CD4-positive, alpha-beta T cell treated with Interferon alpha-2 for 1 hour (primary cell): ENCODE data around the gene KPNB1.
A peak's percentile ranks its signal among the peaks of the same experiment; 100 is the strongest.

Source experiments
- DNase-seq, 2 donors: peaks; one replicate each; pipeline ENCODE4 v3.0.0-alpha.2; 2020 to 2022

The KPNB1 gene

DNA sequence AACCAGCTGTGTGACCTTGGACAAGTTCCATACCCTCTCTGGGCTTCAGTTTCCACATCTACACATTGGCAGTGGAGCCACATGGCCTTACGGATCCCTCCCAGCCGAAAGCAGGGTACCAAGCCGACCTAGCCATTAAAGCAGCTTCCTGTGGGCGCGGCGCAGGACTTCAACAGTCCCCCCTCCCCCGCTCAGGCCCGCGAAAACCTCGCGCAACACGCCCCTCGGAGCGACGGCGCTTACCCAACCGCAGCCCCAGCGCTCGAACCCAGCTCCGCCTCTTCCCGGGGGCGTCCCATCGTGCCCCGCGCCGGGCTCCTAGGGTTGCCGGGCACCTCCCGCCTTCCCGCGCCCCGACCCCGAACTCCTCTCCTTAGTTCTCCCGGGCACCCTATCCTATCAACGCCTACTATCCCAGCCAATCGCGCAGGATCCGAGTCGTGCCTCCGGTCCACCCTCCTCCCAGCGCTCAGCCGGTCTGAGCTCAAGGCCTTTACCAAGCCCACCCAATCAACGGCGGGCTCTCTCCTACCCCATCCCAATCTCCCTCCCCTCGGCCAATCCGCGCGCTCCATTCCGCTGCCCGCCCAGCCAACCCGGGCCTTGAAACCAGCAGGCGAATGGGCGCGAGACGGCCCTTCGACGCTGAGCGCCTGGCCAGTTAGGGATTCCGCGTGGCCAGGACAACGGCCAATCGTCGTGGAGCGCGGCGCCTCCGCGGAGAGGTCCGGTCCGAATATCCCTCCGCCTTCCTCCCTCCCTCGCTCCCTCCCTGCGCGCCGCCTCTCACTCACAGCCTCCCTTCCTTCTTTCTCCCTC lies at the start of gene KPNB1:
KPNB1 (plus strand) TSS at position 767 of the 819 bp plus-strand sequence. CDS start 326 bp downstream, outside the sequence.
- DNase-seq, result peak; percentile 98 to 99

DNA sequence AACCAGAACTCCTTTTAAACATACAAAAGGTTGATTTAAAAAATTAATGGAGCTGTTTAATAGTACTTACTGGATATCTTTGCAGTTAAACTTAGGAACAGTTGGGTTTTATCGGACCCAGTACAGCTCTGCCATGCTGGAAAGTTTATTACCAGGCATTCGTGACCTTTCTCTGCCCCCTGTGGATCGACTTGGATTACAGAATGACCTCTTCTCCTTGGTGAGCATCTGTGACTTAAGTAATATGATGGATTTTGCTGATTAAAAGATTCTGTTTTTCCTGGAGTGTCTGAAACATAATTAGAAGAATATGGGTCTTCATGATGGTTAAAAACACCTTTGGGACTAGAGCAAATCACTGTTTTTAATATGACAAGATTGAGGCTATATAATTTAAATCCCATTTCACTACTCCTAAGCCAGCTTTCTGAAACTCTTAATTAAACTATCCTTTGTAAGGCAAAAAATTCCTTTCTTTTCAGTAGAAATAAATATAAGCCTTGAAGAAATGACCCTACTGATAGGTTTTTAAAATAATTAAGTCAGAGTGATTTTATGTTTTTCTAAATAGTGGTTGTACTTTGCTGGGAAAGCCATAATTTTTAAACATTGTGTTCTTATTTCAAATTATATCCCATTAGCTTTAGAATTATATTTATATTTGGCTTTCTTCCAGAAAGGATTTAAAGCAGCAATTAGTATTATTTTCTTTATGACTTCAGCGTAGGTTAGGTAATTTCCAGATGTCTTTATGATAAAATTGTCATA lies 45.7 kb upstream of the KPNB1 start:
- no peak for DNase-seq

DNA sequence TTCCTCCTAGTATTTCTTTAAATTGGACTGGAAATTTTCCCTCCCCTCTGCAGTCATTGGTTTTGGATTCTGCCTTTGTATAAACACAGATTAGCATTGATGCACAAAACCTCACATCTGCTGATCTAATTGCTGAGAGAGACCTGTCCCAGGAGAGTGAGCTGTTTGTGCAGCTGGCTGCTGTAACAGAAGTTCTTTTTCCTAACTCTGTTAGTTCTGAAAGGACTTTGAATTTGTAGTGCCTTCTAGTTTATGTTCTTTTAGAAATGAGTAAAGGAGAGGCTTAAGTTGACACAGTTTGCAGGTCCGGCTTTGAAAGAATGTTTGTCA lies 45.2 kb upstream of the KPNB1 start:
- DNase-seq, result no peak

DNA sequence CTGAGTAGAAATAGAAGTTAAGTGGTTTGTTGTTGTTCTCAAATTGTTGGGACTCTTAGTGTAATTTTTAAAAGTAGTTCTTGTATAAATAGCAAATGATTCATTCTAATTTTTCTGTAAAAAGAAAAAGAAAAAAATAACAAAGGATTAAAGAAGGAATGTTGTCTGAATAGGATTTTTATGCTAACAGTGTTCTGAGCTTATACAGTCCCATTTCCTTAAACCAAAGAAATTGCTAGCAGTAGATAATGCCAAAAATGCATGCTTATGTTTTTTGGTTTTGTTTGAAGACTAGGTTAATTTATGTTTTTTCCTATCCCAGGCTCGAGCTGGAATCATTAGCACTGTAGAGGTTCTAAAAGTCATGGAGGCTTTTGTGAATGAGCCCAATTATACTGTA lies 44.7 kb upstream of the KPNB1 start:
- no peak for DNase-seq

DNA sequence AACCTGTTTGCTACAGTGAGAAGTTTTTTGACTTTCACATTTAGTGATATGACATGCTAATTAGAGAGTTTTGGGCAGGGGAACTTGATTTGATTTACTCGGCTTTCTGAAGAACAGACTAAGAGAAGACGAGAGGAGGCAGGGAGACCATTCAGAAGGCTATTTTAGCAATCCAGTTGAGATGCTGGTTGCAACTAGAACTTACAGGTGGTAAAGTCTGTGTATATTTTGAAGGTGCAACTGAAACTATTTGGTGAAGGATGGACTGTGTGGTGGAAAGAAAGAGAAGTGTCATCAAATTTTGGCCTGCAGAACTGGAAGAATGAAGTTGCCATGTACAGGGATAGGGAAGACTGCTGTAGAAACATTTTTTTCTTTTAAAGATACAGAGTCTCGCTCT lies 42.2 kb upstream of the KPNB1 start:
- DNase-seq, result no peak

DNA sequence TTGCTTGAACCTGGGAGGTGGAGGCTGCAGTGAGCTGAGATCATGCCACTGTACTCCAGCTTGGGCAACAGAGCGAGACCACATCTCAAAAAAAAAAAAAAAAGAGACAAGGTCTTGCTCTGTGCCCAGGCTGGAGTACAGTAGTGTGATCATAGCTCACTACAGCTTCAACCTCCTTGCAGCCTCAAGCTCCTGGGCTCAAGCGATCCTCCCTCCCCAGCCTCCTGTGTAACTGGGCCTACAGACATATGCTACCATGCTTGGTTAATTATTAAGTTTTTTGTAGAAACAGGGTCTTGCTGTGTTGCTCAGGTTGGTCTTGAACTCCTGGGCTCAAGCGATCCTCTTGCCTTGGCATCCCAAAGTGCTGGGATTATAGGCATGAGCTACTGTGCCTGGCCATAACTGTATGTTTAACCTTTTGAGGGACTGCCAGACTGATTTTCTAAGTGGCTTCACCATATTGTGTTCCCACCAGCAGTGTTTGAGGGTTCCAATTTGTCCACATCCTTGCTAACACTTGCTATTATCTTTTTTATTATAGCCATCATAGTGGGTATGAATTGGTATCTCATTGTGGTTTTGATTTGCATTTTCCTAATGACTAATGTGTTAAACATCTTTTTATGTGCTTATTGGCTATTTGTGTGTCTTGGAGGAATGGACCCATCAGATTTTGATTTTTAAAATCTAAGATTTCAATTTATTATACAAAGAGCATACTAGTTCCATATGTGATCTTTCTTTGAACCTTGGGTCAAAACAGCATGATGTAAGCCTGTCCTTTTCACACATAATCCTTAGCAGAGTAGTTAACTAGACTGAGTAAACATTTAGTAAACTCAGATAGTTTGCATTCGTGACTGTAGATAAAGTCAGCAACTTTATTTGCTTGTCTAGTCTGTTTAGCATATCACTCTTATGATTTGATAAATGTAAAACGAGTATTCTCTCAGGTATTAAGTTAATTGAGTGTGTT lies 38.1 kb upstream of the KPNB1 start:
- no peak for DNase-seq

DNA sequence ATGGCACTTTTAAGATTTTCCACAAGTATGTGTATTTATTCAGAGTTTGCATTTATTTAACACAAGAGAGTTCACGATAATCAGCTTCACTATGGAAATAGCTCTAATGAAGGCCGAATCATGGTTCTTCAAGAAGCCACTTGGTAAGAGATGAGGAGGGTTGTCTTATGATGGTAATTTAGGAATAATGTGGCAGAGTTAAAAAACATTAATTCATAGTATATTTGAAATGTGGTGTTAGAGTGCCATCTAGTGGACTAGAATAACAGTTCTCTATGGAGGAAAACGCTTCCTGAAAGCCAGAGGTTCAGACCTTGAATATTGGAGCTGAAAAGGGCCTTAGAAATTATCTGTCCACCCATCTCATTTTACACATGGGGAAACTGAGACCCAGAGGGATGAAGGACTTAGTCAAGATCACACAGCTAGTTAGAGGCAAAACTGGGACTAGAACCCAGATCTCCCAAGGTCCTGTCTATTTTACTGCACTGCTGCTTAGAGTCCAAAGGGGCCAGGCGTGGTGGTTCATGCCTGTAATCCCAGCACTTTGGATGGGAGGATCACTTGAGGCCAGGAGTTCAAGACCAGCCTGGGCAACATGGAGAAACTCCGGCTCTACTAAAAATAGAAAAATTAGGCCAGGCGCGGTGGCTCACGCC lies 33.8 kb upstream of the KPNB1 start:
- DNase-seq, result peak in 1 of 2 donors; percentile 68

DNA sequence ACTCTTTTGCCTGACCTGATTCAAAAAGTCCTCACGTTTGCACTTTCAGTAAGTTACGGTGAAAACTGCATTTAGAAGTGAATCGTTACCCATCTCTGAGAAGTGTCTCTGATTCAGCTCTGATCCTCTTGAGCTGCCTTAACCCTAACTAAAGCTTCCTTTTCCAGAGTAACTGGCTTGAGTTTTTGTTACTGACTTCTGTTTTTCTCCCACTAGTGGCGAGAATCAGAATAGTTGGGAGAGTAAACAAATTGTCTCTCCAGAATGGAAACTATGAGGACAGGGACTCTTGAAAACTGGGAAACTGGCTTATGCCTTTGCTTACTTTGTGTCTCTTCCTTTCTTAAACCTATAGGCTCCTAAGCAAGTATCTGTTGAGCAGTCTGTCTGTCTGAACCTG lies 31.3 kb upstream of the KPNB1 start:
- DNase-seq, result no peak

DNA sequence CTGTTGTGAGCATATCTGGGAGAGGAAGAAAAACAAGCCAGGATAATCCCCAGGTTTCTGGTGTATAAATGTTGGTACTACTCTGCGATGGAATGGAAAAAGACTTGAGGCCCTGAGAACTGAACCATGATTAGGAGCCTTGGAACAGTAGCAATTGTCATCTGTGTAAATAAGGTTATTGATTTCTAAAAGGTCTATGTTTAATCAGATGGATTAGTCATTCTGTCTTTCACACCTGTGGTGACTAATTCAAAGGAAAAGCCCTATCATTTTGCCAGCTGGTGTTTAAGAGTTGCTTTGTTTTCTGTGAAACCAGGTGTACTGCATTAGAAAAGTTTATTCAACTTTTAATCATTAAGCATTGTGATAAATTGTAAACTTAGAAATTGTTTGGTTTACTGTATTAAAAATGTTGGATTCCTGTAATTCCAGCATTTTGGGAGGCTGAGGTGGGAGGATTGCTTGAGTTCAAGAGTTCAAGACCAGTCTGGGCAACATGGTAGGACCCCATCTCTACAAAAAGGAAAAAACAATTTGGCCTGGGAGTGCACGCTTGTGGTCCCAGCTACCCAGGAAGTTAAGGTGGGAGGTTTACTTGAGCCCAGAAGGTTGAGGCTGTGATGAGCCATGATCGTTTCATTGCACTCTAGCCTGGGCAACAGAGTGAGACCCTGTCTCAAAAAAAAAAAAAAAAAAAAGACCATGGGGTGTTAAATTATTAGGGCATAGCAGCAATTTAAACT lies 29.0 kb upstream of the KPNB1 start:
- DNase-seq, result no peak

DNA sequence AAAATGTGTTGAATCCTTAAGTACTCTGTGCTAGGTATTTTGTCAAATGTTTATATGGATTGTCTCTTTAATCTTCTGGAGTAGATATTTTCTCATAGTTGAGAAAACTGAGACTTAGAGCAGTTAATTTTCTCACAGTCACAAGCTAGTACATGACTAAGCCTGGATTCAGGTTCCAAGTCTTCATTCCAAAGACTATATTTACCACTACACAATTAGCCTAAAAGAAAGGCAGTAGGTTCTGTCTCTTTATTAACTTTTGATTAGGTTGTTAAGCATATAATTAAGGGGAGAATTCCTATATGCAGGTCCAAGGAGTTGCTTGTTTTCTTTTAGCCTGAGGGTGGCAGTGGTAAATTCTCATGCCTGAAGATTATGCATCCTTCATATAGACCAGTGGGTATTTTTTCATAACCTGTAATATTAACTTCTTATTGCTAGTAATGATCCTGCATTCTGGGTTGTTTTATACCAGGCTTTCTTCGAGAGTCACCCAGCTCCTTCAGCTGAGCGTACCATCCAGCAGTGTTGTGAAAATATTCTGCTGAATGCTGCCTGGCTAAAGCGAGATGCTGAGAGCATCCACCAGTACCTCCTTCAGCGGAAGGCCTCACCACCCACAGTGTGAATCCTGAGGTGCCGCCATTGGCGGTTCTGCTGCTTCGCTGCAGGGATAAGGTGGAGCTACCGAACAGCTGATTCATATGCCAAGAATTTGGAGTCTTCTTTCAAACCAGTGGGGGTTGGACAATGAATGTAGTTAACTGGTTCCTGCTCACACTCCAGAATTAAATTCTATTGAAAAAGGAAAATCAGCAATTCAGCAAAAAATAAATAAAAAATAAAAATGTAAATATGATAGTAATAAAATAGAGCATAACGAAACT lies 28.2 kb upstream of the KPNB1 start:
- no peak for DNase-seq

DNA sequence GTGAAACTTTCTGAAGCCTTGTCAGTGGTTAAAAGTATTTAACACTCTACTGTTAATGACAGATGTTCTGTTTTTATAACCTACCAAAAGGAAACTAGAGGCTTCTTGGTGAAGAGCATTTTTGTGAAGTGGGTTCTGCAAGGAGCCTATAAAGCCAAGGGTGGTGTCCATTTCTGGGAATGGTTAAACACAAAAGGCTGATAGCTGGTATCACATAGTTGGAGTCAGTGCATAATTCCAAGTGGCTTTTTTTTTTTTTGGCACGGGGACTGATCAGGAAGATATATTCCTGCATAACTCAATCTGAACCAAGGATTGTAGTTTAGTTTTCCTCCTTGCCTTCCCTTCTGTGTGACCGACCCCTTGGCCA lies 27.6 kb upstream of the KPNB1 start:
- DNase-seq, result no peak

DNA sequence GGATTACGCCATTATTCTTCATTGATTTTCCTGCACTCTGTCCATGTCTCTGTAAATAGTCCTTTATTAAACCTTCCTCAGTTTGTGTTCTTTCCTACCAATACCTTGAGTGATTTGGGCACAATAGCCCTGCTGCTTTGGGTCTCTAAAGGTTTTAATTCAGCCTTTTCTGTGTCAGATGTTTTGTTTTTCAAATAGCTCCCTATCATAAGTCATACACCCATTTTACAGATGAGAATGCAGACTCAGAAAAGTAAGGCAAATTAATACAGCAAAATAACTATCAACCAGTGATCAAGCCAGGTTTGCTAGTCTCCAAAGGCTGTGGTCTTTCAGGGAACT lies 25.0 kb upstream of the KPNB1 start:
- no peak for DNase-seq

DNA sequence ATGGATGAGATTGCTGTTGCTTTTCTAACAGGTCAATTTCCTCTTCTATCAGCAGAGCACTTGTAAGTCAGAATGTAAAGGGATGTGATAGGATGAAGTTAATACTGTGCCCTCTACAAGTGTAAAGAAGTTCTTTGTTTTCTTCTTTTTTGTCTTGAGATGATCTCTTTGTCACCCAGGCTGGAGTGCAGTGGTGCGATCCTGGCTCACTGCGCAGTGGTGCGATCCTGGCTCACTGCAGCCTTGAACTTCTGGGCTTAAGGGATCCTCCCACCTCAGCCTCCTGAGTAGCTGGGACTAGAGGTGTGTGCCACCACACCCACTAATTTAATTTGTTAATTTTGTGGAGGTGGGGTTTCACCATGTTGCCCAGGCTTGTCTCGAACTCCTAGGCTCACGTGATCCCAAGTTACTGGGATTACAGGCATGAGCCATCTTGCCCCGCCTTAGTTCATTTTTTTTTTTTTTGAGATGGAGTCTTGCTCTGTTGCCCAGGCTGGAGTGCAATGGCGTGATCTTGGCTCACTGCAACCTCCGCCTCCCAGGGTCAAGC lies 21.6 kb upstream of the KPNB1 start:
- DNase-seq, result no peak

DNA sequence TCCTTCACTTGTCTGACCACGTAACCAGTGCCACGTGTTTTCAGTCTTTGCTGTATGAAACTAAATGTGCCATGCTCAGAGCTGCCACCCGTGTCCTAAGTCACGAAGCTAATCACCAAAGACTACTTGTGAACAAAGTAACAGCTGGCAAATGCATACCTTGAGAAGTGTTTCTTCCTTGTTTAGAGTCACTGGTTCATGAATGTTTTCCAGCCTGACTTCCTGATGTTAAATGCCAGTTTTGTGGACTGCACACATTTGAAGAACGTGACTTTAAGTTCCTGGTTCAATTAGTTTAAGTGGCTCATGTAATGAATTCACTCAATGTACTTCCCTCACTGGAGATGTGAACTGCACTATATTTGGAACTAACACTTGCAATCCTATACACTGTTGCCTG lies 19.9 kb upstream of the KPNB1 start:
- DNase-seq, result no peak

DNA sequence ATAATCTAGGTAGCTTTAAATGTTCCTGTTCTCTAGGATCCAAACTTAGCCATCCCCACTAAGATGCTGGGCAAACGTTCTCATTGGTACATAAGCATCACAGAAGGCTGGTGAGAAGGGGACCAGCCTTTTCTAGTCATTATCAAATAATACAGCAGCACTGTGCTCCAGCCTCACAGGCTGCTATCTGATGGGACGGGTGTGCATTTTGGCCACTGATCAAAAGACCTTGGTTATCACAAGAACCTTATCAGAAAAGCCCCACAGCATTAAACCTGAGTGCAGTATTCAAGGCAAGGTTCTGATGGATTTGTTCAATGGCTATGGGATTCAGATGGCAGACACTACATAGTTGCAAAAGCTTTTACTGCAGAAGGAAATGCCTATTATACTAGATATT lies 19.1 kb upstream of the KPNB1 start:
- no peak for DNase-seq

DNA sequence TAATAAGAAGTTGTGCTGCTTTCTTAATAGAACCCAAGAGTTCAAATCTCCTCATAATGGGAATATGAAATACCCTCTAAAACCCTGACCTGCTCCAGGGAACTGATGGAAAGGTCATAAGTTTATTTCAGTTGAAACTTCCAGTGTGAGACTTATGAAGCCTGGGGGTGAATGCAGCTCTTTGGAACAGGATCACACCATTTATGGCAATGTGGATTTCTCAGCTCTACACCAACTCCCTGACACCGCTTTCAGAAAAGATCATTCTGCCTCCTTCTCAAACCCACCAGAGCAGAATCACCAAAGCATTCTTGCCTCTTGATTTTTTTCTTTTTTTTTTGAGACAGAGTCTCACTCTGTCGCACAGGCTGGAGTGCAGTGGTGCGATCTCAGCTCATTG lies 16.7 kb upstream of the KPNB1 start:
- no peak for DNase-seq

DNA sequence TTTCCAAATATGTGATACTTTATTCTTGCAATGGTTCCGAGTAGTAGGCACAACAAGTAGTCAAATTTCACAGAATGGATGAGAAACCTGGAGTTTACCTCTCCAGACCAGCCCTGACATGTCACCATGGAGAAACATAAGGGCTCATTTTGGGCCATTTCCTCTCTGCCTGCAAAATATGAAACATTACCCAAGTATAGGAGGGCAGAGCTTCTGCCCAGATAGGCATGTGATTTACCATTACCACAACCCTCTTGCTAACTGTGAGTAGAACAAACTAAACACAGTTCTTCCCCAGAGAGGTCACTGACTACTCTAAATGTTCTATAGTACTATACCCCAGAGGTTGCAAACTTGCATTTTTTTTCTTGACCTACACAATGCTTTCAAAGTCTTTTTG lies 15.7 kb upstream of the KPNB1 start:
- no peak for DNase-seq

DNA sequence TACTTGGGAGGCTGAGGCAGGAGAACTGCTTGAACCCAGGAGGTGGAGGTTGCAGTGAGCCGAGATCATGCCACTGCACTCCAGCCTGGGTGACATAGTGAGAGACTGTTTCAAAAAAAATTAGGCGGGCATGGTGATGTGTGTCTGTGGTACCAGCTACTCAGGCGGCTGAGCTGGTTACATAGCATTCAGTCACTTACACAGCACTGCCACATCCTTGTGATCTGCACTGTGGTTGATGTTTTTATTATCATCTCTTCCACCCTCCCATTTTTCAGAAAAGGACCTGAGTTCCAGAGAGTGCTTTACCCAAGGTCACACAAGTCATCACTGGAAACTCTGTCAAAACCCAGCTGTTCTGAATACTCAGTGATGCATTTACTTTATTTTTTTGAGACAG lies 14.8 kb upstream of the KPNB1 start:
- DNase-seq, result peak in 1 of 2 donors; percentile 7

DNA sequence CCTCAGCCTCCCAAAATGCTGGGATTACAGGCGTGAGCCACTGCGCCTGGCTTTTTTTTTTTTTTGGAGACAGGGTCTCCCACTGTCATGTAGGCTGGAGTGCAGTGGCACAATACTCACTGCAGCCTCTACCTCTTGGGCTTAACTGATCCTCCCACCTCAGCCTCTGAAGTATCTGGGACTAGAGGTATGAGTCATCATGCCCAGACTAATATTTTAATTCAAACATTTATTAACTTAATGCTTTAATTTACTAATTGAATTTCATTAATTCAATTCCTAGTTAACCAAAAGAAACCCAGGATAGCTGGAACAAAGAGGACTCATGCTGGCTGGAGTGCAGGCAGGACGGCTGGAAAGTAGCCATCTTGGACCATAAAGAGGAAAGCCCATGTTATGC lies 14.0 kb upstream of the KPNB1 start:
- DNase-seq, result no peak

DNA sequence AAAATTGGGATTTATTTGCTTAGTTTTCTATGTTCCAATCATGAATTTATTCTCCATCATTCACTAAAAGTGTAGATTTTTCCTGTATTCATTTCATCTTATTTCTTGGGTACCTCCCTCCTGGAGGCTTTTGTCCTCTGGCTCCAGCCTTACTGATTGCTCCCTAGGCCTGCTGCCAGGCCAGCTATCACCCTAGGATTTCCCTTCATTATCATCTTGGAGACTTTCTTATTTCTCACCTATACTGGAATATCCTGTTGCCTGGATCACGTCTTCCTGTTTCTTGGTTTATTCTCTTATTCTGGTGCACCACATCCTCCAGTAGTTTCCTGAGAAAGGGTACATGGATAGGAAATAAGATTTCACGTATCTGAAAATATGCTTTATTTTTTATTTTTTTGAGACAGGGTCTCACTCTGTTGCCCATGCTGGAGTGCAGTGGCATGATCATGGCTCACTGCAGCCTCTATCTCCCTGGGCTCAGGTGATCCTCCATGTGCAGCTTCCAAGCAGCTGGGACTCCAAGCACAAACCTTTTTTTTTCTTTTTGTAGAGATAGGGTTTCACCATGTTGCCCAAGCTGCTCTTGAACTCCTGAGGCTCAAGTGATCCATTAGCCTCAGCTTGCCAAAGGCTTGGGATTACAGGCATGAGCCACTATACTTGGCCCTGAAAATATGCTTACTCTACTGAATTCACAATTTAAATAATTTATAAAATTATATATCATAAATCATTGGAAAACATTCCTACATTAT lies 13.3 kb upstream of the KPNB1 start:
- DNase-seq, result no peak
